Ecto neural progenitor cell (in vitro differentiated cells): Measurements from ENCODE around the gene ANKRD1.
"Not testable (repeated sequence)": the region's sequence is repeated elsewhere in the genome, so short reads cannot be mapped to it uniquely, and the experiment has no call there.

Experiments used
- DNase-seq: peaks from one replicate; pipeline ENCODE4 v3.0.0-alpha.2; 2018; ENCODE audit warnings: low spot score

The ANKRD1 gene

DNA sequence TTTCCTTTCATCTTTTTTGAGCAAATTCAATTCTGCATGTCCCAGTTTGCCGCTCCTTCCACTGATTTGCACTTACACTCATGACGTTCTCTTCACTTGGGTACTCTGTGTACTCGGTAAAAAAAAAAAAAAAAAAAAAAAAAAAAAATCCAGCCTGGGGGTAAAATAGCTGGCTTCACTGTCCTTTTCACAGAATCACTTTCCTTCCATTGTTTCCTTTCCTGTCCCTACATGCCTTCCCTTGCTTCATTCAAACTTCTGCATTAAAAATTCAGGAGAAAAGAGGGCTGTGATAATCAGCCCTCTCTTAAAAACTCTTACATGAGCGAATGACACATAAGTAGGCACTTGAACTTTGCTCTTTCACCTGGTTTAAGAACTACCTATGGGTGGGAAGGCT lies 8.7 kb downstream of the ANKRD1 start:
- DNase-seq, result no peak

DNA sequence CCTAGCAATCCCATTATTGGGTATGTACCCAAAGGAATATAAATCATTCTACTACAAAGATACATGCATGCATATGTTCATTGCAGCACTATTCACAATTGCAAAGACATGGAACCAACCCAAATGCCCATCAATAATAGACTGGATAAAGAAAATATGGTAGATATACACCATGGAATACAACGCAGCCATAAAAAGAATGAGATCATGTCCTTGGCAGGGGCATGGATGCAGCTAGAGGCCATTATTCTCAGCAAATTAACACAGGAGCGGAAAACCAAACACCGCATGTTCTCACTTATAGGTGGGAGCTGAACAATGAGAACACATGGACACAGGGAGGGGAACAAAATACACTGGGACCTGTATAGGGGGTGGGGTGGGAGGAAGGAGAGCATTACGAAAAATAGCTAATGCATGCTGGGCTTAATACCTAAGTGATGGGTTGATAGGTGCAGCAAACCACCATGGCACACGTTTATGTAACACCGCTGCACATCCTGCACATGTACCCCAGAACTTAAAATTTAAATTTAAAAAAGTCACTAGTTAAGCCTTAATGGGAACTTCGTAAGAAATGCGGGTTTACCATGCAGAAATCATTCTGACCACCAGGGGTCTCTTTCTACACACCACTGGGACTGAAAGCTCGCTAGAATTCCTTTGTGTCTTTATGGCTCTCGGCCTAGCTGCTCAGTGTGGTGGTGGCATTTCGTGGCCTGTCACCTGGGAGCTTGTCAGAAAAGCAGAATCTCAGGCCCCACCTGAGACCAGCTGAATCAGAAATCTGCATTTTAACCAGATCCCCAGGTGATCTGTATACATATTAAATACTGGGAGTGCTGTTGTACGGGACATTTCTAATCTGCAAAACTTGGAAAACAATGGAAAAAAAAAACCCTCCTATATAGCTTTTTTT lies 9.5 kb downstream of the ANKRD1 start:
- DNase-seq, result peak; percentile 62

DNA sequence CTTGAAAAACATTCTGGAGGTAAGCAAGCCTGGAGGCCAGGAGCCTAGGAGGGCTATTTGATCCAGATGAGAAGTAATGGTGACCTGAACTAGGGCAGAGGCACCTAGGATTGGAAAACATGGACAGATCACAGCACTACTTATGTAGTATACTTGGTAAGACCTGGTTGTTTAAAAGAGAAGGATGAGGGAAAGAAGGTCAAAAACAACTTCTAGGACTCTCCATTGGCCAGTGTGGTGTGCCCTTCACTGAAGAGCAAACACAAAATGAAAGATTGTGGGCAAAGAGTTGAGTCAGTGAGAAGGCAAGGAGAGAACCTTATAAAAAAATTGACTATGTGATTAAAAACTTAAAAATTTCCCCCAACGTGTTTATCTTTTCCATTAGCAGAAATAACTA lies 14.3 kb downstream of the ANKRD1 start:
- no peak for DNase-seq

DNA sequence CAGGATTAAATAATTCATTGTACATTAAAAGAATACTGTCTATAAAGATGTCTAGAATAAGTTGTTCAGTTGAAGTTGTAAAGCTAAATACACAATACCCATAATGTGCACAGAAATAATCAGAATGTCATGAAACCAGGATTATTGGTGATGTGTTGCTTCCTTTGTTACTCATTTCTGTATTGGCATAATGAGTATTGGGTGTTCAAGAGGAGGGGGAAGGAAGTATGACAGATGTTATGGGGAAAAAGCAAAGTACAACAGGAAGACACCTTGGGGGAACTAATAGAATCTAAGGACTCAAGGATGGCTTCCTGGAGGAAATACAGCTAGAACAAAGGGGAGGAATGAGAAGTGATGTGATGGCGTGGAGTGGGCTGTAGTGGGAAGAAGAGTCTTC lies 15.0 kb downstream of the ANKRD1 start:
- DNase-seq, result no peak

DNA sequence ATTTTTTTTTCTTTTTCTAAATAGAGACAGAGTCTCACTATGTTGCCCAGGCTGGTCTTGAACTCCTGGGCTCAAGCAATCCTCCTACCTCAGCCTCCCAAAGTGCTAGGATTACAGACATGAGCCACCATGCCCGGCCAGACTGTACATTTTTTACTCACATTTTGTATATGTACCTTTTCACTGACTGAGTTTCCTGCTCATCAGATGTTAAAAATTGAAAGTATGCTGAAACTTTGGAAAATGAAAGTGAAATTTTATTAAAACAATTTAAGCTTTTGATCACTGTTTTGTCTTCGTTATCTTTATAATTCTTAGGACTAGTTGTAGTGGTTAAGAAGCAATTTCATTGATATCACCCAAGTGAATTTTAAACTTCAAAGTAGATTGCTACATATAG lies 24.0 kb downstream of the ANKRD1 start:
- not testable (repeated sequence) for DNase-seq

DNA sequence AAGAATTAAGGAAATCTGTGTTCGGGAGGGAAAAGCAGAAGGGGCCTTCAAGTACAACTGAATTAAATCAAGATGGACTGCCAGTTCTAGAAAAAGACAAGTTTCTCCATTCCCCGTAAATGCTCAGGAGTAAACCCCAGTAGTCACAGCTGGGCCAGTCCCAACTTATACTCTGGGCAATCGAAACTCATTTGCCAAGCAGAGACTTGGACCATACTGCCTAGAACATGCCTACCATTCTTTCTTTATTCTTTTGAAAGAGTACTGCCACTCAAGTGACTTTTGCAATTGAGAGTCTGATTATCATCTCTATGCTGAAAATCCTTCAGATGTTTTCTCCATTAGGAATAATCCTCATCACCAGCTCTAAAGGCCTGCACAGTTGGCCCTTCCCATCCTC lies 27.7 kb downstream of the ANKRD1 start:
- DNase-seq, result no peak

DNA sequence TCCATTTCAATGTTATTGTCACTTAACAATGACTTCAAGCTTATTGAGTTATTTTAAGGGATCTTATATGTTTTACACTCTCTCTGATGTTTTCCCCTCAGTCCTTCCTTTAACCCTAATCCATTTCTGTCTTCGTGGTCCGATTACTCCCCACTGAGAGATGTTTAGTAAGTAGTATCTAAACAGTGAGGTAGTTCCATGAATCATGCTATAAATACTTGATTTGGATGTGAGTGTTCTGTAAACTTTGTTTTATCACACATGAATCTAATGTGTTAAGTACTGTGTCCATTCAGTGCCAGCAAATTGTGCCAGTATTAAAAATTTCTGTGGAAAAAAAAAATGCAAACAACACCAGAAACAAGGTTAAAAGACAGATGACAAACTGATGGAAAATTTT lies 30.5 kb downstream of the ANKRD1 start:
- DNase-seq, result no peak

DNA sequence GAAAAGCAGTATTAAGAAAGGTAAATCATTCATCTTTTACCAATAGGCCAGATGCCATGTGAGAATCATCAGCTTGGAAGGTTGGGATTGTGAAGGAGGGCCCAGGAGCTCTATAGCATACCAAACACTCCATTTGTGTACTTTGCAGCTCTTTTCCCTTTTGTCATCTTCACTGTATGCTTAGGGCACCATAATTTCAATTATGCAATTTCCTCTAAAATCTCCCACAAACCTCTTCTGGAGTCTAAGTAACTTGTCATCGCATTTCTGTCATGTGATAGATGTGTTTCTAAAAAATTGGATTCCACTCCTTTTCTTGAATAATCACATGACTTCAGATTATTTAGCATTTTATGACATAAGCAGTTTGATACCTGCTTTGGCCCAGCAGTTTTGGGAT lies 31.3 kb downstream of the ANKRD1 start:
- DNase-seq, result no peak

DNA sequence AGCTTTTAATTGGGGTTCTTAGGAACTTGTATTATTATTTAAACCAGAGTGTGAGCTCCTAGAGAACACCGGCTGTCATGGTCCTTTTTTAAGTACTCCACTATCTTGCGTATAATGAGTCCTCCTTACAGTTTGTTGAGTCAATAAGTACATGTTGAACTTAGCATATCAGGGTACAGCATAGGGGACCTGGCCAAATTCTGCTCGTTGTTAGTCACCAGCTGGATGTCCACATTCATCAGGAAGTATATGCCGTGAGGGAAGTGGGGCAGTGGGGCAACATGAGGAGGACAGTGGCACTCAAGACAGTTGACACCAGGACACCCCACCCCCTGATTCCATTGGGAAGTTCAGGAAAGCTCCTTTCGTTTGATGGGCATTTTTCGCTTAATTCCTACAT lies 32.5 kb downstream of the ANKRD1 start:
- no peak for DNase-seq

DNA sequence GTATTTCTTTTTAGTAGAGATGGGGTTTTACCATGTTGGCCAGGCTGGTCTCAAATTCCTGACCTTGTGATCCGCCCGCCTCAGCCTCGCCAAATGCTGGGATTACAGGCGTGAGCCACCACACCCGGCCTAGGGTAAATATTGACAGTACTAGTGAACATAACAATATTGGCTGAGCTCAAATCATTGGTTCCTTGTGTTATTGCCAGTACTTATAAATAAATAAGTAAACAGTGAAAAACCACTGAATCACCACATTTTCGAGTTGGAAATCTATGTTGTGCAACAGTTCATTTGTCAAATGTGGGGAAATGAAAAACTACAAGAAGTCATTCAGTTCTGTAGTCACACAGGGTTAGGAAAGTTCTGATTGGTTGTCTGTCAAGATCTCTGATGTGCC lies 33.3 kb downstream of the ANKRD1 start:
- no peak for DNase-seq

DNA sequence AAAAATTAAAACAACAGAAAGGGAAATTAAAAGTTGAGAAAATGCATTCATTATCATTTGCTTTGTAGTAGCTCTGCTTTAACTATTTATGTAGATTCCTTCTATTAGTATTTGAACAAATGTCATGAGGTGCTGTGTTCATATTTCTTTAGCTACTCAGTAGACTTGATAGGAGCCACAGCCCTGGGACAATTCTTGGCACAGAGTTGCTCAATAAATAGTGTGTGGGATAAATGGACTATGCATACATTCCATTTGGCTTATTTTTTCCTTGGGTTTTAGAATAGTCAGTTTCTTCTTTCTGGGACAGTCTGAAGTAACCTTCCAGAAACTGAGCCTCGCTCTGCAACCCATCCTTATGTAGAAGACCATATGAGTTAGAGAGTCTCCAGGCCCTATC lies 35.7 kb downstream of the ANKRD1 start:
- no peak for DNase-seq

DNA sequence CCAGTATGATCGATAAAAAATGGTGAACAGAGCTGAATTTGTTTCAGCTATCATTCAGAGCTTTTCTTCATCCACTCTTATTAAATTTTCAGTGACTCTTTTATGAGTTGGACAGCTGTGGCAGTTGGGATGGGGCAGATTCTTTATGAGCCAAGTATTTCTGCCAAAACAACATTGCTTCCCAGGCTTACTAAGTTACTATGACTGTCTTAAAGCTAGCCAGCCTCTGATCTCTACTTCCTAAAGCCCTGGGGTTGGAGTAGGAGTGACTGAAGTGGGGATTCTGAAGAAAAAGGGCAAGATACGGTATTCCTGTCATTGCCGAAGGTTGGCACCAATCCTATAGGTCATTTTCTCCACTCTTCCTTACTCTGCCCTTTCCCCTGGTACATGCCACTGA lies 36.5 kb downstream of the ANKRD1 start:
- no peak for DNase-seq

DNA sequence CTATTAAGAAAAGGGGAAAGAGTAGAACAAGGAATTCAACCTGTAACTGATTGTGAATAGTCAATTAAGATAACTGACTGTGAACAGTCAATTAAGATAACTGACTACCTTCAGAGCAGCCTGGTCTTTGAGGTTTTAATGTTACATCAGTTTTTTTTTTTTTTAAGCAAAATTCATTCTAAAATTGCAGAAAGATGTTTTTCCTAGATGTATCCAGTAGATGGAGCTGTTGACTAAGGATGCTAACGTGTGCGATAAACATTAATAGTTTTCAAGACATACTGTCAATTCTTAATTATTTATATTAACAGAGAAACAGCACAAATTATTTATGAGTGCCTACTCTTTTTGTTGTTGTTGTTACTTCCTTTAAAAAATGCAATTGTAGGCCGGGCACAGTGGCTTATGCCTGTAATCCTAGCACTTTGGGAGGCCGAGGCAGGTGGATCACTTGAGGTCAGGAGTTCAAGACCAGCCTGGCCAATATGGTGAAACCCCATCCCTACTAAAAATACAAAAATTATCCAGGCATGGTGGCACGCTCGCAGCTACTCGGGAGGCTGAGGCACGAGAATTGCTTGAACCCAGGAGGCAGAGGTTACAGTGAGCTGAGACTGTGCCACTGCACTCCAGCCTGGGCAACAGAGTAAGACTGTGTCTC lies 40.7 kb downstream of the ANKRD1 start:
- not testable (repeated sequence) for DNase-seq

DNA sequence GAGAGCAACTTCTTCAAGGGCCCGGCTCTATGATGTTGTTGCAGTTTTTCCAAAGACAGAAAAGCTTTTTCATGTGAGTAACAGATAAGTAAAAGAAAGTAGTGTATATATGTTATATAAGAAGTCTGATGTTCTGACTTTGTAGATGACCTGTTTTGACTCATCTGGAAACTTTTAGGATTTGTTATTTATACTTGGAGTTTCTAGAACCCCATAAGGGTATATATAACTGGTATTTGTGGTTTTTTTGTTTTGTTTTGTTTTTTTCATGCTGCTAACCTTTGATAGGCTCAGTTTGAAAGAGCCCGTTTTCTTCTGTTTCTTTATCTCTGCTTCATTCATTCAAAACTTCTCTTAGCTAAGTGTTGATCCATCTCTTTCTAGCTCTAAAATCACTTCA lies 41.8 kb downstream of the ANKRD1 start:
- no peak for DNase-seq

DNA sequence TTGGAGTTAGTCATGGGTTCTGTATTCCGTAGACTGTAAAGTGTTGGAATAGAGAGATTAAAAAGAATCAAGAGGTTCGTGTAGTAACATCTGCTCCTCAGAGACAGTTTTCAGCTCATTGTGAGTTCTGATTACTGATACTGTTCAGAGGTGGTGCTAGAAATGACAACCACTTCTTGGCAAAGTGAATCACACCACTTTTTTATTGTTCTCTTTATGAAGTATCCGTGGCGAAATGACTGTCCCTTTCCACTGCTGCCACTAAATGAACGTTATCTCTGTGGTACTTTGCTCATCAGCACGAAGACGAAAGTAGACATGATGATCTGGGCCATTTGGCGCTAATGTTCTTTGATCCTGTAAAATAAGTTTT lies 48.3 kb downstream of the ANKRD1 start:
- DNase-seq, result no peak

DNA sequence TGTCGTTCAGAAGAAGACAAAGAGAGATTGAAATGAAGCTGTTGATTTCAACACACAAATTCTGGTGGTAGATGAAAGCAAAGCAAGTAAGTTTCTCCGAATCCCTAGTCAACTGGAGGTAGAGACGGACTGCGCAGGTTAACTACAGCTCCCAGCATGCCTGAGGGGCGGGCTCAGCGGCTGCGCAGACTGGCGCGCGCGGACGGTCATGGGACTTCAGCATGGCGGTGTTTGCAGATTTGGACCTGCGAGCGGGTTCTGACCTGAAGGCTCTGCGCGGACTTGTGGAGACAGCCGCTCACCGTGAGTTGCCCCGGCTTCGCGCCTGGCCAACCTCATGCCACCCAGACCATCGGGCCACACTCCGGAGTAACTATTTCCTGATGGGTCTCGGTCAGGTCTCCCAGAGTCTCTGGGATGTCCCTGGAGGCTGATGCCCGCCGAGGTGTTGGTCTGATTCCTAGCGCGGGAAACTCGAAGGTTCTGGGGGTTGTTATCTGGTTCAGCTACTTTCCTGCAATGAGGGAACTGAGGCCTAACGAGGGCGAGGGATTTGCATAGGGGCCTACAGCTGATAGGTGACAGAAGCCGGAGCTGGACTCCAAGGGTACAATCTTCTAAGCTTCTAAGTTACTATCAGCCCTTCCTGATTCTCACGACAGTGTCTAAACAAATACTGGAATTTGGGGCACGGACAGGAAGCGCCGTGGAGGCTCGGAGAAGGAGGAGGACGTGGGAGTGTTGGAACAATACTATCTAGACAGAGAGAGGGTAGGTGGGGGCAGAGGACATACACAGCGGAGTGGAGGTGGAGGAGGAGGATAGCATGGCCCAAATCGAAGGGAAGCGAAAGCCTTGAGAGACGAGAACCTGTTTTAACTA lies 48.9 kb downstream of the ANKRD1 start, which contains the start of gene RPP30:
TSS of gene RPP30 (plus strand) at position 209 of the 882 bp plus-strand sequence. CDS start at position 222, 13 bp downstream.
- peak; percentile 90 for DNase-seq

DNA sequence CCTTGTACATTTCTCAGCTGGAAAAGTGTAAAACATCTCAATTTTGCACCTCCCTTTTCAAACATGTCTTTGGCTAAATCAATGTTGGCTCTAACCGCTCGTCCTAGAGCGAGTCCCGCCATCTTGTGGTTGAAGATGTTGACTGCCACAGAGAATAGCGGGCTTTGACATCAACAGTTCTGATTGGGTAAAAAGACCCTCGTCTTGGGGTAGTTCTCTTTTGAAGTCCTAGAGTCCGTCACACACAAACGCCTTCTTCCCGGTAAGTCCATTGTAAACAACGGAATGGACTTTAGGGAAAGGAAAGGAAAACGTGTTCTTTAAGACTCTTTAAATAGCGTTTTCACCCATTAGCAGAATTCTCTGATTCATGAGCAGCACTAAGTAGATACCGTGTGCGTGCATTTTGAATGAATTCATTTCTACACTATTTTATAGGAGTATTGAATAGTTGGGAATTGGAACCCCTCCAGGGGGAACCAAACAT lies 49.6 kb downstream of the ANKRD1 start:
- DNase-seq, result peak; percentile 74

DNA sequence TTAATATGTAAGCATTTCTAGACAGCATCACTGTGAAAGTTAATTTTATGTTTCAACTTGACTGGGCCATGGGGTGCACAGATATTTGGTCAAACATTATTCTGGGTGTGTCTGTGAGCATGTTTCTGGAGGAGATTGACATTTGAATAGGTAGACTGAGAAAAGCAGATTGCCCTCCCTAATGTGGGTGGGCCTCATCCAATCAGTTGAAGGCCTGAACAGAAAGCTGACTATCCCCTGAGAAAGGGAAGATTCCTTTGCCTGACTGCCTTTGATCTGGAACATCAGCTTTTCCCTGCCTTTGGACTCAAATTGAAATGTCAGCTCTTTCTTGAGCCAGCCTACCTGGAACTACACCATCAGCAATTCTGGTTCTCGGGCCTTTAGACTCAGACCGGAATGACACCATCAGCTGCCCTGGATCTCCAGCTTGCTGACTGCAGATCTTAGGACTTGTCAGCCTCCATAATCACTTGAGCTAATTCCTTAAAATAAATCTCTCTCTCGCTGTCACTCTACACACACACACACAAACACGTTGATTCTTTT lies 54.8 kb downstream of the ANKRD1 start:
- DNase-seq, result no peak

DNA sequence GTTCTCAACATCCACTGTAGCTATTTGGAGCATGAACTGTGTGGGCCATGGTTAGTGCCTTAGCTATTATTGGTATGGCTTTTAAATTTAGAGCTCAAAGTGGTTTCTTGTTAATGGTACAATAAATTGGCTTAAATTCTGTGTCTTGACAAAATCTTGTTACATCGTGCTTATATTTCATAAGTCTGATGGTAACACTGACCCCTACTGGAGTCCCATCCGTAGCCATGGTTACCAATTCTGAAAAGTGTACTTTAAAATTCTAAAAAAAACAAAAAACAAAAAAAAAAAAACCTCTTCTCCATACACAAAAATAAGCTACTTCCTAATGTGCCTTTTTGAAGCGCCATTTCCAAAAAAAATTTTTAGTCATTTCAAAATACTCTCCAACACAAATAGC lies 55.5 kb downstream of the ANKRD1 start:
- no peak for DNase-seq

DNA sequence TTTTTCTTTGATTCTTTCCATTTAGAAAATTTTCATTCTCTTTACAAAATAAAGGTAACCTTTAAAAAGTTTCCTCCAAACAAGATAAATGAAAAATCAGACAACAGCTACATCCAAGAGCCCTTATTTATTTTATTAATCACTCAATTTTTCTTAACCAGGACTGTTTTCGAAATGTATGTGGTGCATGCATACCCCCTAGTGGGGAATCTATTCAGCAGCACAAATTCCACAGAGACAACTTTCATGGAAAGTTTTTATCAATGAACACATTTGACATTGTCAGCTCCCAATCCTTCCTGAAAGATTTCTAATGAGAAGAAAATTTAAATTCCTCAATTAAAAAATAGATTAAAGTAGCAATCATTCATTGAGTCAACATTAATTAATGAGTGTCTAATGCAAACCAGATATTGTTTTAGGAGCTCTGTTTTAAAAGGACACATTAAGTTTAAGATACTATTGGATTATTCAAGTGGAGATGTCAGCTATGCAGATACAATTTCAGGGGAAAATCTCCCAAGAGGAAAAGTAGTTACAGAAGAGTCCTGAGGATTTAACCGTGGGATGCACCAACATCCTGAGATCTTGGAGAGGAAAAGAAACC lies 57.9 kb downstream of the ANKRD1 start:
- DNase-seq, result no peak
